Cardiac atrium fibroblast (primary cell): ENCODE data around the gene HIC2. TPM values are rescaled to one million over a fixed set of nuclear protein-coding genes. Genes with fewer than 3 reads are reported as not detected.

Experiments used
- total RNA-seq: library from RNA; depleted of rRNA; stranded (reverse); fragments of >200 nt; gene quantifications from 2 replicates; pipeline ENCODE4 v1.2.3, GENCODE V29; 2015

HIC2 gene, protein sequence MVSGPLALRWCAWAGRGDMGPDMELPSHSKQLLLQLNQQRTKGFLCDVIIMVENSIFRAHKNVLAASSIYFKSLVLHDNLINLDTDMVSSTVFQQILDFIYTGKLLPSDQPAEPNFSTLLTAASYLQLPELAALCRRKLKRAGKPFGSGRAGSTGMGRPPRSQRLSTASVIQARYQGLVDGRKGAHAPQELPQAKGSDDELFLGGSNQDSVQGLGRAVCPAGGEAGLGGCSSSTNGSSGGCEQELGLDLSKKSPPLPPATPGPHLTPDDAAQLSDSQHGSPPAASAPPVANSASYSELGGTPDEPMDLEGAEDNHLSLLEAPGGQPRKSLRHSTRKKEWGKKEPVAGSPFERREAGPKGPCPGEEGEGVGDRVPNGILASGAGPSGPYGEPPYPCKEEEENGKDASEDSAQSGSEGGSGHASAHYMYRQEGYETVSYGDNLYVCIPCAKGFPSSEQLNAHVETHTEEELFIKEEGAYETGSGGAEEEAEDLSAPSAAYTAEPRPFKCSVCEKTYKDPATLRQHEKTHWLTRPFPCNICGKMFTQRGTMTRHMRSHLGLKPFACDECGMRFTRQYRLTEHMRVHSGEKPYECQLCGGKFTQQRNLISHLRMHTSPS
- 3.1 and 3.4 TPM in 2 replicates for total RNA-seq

DNA sequence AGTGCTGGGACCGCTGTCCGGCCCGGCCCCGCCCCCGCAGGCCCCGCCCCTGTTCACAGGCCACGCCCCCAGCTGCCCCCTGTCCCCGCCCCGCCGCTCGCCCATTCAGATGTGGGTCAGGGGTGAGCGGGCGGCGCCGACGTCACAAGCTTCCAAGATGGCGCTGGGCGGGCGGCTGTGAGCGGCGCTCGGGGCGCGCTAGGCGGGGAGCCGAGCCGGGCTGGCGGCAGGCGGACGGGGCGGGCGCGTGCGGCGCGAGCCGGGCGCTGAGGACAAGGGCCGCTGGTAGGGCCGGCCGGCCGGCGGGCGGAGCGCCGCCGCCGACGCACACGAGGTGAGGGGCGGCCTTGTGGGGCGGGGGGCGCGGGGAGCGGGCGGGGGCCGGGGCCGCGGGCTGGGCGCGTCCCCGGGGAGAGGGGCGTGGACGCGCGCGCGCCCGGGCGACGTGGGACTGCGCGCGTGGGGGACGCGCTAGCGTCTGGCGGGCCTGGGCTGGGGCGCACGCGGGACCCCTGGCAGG is at the start of gene HIC2:
HIC2 (plus strand) TSS at position 145 of the 520 bp plus-strand sequence. CDS start 25,461 bp downstream, outside the sequence.

DNA sequence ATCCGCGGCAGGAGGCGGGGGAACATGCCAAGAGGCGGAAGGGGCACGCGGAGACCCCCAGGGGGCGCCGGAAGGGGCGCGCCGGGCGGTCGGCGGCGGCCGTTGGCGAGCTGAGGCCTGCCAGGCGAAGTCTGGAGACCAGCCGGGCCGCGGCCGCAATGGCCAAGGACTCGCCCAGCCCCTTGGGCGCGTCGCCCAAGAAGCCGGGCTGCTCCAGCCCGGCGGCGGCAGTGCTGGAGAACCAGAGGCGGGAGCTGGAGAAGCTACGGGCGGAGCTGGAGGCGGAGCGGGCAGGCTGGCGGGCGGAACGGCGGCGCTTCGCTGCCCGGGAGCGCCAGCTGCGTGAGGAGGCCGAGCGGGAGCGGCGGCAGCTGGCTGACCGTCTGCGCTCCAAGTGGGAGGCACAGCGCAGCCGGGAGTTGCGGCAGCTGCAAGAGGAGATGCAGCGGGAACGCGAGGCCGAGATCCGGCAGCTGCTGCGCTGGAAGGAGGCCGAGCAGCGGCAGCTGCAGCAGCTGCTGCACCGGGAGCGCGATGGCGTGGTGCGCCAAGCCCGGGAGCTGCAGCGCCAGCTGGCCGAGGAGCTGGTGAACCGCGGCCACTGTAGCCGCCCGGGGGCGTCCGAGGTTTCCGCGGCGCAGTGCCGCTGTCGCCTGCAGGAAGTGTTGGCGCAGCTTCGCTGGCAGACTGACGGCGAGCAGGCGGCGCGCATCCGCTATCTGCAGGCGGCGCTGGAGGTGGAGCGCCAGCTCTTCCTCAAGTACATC is 33.3 kb upstream of the HIC2 start, which contains the start of gene RIMBP3B:
RIMBP3B (plus strand) TSS at position 51 of the 767 bp plus-strand sequence; CDS start at position 159, 108 bp downstream.

DNA sequence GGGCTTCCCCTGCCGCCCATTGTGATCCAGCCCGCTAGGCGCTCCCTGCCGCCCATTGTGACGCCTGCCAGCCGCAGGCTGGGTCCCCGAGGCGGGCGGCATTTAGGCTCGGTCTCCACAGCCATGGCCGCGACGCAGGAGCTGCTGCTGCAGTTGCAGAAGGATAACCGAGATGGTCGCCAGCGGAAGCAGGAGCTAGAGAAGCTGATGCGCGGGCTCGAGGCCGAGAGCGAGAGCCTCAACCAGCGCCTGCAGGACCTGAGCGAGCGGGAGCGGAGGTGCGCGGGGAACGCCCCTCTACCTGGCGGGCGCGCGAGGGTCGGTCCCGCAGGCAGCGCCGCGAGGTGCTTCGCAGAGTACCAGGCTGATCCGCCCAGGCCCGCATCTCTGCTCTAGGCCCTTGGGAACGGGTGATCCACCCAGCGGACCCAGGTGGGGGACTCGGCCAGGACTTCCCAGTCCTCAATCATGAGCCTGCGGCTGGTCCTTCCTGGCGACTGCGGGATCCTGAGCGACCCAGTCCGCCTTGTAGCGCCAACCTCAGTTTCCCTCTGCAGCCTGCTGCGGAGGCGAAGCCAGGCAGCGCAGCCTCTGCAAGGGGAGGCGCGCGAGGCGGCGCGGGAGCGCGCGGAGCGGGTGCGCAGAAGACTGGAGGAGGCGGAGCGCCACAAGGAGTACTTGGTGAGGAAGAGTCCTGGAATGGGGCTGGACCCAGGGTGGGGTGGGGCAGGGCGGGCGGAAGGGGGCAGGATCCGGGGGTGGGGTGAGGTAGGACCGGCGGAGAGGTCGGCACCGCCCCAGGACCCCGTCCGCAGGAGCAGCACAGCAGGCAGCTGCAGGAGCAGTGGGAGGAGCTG is 50.4 kb downstream of the HIC2 start, which contains the start of gene TMEM191C:
TMEM191C (plus strand) TSS at position 51 of the 857 bp plus-strand sequence; CDS start at position 124, 73 bp downstream.

Other genes starting within 250 kb of the HIC2 start
- 0.16 TPM in 1 of 2 replicates, not detected in the other for gene RIMBP3B, start 33.6 kb upstream of the HIC2 start, total RNA-seq
- 0.32 and 0.54 TPM in 2 replicates for gene TMEM191C, start 50.0 kb downstream of the HIC2 start, total RNA-seq
- gene RIMBP3C, start 134.1 kb downstream of the HIC2 start, total RNA-seq: 0.18 TPM in 1 of 2 replicates, not detected in the other
- gene UBE2L3, start 150.3 kb downstream of the HIC2 start, total RNA-seq: 44.6 and 48.6 TPM in 2 replicates
- 48.9 and 52.0 TPM in 2 replicates for gene YDJC, start 212.7 kb downstream of the HIC2 start, total RNA-seq
- 0.16 TPM in 1 of 2 replicates, not detected in the other for gene CCDC116, start 215.4 kb downstream of the HIC2 start, total RNA-seq
- 25.5 and 59.3 TPM in 2 replicates for gene SDF2L1, start 224.9 kb downstream of the HIC2 start, total RNA-seq
- 15.6 and 29.4 TPM in 2 replicates for gene PPIL2, start 248.6 kb downstream of the HIC2 start, total RNA-seq